HL-60 (cell line): Measurements from ENCODE around the gene DBN1.

Source experiments
- CTCF ChIP-seq: IDR thresholded peaks from one replicate; pipeline ENCODE4 v1.5.1; 2011; ENCODE audit warnings: low read length, control low read depth, inconsistent platforms; ENCODE audit not compliant: insufficient read depth
- POLR2AphosphoS5 ChIP-seq: IDR thresholded peaks from 2 replicates; pipeline ENCODE4 v1.6.1; 2012; ENCODE audit warnings: low read depth
- SPI1 ChIP-seq: IDR thresholded peaks from 2 replicates; pipeline ENCODE4 v1.6.1; 2012; ENCODE audit warnings: low read depth, mild to moderate bottlenecking, borderline replicate concordance
- TF ChIP-seq, protein P1 (sequence below): IDR thresholded peaks from 2 replicates; pipeline ENCODE4 v1.6.1; 2012; ENCODE audit warnings: low read depth; ENCODE audit not compliant: insufficient replicate concordance

GRCh38 chr5:177456591-177456964 lies 16.9 kb downstream of the DBN1 start:
- TF ChIP-seq POLR2AphosphoS5 (no peak), CTCF (no peak), SPI1 (no peak)
- TF ChIP-seq, protein P1, sequence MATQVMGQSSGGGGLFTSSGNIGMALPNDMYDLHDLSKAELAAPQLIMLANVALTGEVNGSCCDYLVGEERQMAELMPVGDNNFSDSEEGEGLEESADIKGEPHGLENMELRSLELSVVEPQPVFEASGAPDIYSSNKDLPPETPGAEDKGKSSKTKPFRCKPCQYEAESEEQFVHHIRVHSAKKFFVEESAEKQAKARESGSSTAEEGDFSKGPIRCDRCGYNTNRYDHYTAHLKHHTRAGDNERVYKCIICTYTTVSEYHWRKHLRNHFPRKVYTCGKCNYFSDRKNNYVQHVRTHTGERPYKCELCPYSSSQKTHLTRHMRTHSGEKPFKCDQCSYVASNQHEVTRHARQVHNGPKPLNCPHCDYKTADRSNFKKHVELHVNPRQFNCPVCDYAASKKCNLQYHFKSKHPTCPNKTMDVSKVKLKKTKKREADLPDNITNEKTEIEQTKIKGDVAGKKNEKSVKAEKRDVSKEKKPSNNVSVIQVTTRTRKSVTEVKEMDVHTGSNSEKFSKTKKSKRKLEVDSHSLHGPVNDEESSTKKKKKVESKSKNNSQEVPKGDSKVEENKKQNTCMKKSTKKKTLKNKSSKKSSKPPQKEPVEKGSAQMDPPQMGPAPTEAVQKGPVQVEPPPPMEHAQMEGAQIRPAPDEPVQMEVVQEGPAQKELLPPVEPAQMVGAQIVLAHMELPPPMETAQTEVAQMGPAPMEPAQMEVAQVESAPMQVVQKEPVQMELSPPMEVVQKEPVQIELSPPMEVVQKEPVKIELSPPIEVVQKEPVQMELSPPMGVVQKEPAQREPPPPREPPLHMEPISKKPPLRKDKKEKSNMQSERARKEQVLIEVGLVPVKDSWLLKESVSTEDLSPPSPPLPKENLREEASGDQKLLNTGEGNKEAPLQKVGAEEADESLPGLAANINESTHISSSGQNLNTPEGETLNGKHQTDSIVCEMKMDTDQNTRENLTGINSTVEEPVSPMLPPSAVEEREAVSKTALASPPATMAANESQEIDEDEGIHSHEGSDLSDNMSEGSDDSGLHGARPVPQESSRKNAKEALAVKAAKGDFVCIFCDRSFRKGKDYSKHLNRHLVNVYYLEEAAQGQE = no peak
